ENCODE data around the gene STARD6.

The STARD6 gene

GRCh38 chr18:54378057-54378456, 20.4 kb upstream of the STARD6 start:
- no peak for DNase-seq (ENCODE audit: extremely low read depth, low read depth)
- TF ChIP-seq, protein P1, sequence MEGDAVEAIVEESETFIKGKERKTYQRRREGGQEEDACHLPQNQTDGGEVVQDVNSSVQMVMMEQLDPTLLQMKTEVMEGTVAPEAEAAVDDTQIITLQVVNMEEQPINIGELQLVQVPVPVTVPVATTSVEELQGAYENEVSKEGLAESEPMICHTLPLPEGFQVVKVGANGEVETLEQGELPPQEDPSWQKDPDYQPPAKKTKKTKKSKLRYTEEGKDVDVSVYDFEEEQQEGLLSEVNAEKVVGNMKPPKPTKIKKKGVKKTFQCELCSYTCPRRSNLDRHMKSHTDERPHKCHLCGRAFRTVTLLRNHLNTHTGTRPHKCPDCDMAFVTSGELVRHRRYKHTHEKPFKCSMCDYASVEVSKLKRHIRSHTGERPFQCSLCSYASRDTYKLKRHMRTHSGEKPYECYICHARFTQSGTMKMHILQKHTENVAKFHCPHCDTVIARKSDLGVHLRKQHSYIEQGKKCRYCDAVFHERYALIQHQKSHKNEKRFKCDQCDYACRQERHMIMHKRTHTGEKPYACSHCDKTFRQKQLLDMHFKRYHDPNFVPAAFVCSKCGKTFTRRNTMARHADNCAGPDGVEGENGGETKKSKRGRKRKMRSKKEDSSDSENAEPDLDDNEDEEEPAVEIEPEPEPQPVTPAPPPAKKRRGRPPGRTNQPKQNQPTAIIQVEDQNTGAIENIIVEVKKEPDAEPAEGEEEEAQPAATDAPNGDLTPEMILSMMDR (IDR thresholded peaks at IDR 0.05; ENCODE audit: low read depth, low read length): no peak

DNA sequence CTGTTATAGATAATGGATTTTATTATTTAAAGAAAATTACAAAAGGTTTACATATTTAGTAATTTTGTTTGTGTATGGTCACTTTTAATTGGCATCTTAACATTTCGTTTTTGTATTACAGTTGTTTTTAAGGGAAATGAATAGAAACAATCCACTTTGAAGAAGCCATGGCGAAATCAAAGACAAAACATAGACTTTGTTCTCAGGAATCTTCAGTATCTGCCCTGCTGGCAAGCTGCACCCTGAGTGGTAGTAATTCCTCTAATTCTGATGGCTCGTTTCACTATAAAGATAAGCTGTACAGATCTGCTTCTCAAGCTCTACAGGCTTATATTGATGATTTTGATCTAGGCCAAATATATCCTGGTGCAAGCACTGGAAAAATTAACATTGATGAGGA, 2.7 kb upstream of the STARD6 start:
- TF ChIP-seq, protein P1 (IDR thresholded peaks at IDR 0.05; ENCODE audit: low read depth, low read length): no peak
- no peak for DNase-seq (ENCODE audit: extremely low read depth, low read depth)

GRCh38 chr18:54359233-54359632, 1.6 kb upstream of the STARD6 start:
- TF ChIP-seq, protein P1 (IDR thresholded peaks at IDR 0.05; ENCODE audit: low read depth, low read length): no peak
- no peak for DNase-seq (ENCODE audit: extremely low read depth, low read depth)

GRCh38 chr18:54358495-54359040, 910 bp upstream of the STARD6 start:
- TF ChIP-seq, protein P1 (IDR thresholded peaks at IDR 0.05; ENCODE audit: low read depth, low read length): no peak
- DNase-seq (ENCODE audit: extremely low read depth, low read depth): no peak

DNA sequence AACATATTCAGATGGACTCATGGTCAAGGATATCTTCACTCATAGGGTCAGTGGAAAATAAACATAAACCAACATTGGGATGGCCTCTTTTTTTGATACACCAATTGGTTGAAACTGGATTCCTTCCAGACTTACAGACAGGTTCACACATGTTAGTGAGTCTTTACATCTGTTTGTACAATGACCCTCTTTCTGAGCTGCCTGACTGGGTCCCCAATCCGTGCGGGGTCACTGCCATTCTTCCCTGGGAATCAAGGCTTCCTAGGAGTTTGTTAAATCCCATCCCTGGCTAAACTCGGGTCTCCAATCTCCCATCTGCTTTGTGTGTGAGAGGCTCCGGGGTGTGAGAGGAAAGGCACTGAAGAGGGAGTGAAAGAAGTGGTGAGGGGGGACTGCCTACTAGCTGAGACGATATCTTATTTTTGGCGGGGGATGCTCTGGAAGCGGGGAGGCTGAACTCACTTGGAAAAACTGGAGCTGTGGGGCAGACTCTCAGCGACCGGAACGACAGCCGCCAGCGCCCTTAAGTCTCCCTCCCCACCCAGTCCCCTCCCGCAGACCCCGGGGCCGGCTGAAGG, 487 bp downstream of the STARD6 start:
- no peak for DNase-seq (ENCODE audit: extremely low read depth, low read depth)
- TF ChIP-seq, protein P1 (IDR thresholded peaks at IDR 0.05; ENCODE audit: low read depth, low read length): no peak

DNA sequence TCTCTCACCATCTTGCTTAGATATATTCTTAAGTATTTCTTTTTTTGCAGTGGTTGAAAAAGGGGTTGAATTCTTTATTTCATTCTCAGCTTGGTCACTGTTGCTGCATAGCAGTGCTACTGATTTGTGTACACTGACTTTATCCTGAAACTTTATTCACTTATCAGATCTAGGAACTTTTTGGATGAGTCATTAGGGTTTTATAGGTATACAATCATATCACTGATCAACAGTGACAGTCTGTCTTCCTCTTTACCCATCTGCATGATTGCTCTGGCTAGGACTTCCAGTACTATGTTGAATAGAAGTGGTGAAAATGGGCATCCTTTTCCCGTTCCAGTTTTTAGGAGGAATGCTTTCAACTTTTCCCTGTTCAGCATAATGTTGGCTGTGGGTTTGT, 6.5 kb downstream of the STARD6 start:
- DNase-seq (ENCODE audit: extremely low read depth, low read depth): no peak
- TF ChIP-seq, protein P1 (IDR thresholded peaks at IDR 0.05; ENCODE audit: low read depth, low read length): no peak

DNA sequence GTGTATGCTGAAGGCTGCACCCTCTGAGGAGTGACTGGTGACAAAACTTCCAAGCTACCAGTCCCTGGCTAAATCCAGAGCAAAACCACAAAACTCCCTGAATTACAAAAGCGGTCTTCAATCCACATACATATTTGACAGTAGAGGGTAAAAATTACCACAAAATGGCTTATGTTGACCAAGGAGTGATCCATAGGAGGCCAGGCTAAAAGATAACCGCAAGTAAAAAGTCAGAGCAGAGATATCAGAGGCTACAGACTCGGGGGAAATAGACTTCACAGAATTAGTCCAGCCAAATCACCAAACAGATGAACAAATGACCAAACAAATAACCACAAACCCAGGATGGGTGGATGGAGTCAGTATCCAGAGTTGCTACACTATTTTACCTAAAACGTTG, 19.4 kb downstream of the STARD6 start:
- TF ChIP-seq, protein P1 (IDR thresholded peaks at IDR 0.05; ENCODE audit: low read depth, low read length): no peak

More for the DNA sequence above, 19.4 kb downstream of the STARD6 start:
- DNase-seq (ENCODE audit: extremely low read depth, low read depth): no peak

All from AG09319 (cell line).